Islet of Langerhans (tissue), 1 donor: ENCODE results near the gene CYP2R1.
A peak's percentile ranks its signal among the peaks of the same experiment; 100 is the strongest.
"Not testable (repeated sequence)": the region's sequence is repeated elsewhere in the genome, so short reads cannot be mapped to it uniquely, and the experiment has no call there.

Experiments
- FAIRE-seq: peaks from one replicate; lab custom pipeline; 2011; peaks lifted over from hg19 to GRCh38; lab: Jason Lieb, UNC

The CYP2R1 gene

GRCh38 chr11:14892577-14892976, 546 bp upstream of the CYP2R1 start:
- FAIRE-seq = no peak

DNA sequence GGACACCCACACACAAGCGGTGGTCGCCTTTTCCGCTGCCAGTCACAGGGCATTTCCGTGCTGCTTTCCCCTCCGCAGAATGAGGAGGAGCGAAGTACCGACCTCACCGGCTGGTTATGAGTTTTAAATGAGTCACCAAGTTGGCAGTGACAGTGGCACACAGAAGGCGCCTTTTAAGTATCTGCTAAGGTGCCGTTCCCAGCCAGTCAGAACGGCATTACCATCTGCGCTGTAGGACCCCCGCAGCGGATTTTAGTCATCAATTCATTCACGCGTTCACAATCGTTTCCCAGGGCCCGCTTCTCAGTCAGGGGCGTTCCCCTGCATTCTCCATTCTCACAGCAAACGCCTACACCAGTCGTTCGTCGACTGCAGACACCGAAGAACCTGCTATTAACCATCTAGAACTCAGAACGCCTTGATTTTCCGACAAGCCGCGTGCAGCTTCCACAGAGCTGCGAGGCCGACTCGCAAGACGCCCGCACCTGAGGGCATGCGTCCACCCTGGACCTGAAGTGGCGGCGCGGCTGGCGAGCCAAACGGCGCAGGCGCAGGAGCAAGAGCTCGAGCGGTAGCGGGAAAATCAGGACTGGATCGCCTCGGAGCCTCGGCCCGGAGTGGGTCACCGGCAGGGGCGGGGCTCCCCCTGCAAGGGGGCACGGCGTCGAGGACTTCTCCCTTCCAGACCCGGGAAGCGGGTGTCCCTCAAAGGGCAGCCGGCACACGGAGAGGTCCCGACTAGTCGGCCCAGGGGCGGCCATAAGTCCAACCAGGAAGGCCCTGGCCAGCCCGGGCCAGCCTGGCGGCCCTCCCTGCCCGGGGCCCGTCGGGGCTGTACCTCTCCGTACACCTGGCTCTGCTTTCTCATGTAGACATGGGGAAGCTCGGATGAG, 642 bp downstream of the CYP2R1 start:
- FAIRE-seq = no peak

GRCh38 chr11:14886513-14886912, 5.5 kb downstream of the CYP2R1 start:
- FAIRE-seq = no peak

DNA sequence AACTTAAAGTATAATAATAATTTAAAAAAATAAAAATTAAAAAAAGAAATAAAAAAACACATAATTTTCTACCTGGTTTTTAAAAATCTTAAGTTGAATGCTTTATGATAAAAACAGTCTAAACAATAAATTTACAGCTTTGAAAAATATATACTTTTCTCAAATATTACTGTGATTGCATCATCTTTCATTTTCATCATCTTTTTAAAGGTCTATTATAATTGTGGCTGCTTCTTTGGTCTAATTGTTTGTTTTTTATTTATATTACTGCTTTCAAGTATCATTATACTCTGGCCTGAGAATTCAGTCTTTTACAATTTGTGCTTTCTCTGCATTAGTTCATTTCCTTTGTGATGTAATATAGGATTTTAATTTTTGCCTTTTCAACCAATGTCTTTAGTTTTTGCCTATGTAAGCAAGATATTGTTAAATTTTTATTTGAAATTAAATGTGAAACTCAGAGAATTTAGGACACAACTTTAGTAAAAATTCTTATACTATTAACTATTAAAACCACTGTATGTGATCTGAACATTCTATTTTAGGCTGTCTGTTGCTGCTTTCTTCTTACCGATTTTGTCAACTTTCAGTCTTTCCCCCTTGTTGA, 7.3 kb downstream of the CYP2R1 start:
- FAIRE-seq = peak; percentile 60

GRCh38 chr11:14883683-14884082, 8.3 kb downstream of the CYP2R1 start:
- FAIRE-seq = not testable (repeated sequence)

GRCh38 chr11:14882196-14882595, 9.8 kb downstream of the CYP2R1 start:
- FAIRE-seq = no peak

GRCh38 chr11:14881576-14882193, 10.3 kb downstream of the CYP2R1 start:
- no peak for FAIRE-seq

GRCh38 chr11:14875163-14875562, 16.9 kb downstream of the CYP2R1 start:
- FAIRE-seq = peak; percentile 36

- no peak for FAIRE-seq
These were observed 18.4 kb downstream of the CYP2R1 start for GRCh38 chr11:14873632-14874031.

- no peak for FAIRE-seq
These were observed 20.0 kb downstream of the CYP2R1 start for GRCh38 chr11:14872032-14872431.

DNA sequence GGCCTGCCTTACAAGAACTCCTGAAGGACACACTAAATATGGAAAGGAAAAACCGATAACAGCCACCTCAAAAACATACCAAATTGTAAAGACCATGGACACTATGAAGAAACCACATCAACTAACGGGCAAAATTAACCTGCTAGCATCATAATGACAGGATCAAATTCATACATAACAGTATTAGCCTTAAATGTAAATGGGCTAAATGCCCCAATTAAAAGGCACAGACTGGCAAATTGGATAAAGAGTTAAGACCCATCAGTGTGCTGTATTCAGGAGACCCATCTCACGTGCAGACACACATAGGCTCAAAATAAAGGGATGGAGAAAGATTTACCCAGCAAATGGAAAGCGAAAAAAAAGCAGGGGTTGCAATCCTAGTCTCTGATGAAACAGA, 28.3 kb downstream of the CYP2R1 start:
- FAIRE-seq = not testable (repeated sequence)

DNA sequence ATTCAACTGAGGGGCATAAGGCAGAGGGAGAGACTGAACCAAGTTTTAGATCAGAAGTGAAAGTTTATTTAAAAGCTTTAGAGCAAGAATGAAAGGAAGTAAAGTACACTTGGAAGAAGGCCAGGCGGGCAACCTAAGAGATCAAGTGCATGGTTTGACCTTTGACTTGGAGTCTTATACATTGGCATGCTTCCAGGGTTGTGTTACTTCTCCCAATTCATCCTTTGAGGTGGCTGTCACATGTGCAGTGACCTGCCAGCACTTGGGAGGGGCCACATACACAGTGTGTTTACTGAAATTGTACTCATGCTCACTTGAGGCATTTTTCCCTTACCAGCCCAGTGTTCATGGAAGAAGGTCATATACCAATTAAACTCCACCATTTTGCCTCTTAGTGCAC, 30.4 kb downstream of the CYP2R1 start:
- no peak for FAIRE-seq

DNA sequence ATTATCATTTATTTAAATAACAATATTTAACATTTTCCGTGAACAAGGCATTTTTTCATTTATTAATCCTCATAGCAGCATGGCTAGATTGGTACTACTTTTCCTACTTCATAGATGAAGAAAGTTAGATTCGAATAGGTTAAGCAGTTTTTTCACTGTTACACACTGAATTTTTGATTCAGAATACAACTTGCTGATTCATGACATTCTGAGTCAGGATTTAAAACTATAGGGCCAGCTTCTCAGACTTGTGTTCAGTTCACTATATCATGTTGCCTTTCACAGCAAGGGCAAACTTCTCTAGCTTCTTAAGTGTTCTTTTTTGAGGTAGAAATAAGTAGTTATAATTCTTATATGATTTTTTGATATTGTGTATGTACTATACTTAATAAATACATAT, 31.5 kb downstream of the CYP2R1 start:
- FAIRE-seq = no peak

DNA sequence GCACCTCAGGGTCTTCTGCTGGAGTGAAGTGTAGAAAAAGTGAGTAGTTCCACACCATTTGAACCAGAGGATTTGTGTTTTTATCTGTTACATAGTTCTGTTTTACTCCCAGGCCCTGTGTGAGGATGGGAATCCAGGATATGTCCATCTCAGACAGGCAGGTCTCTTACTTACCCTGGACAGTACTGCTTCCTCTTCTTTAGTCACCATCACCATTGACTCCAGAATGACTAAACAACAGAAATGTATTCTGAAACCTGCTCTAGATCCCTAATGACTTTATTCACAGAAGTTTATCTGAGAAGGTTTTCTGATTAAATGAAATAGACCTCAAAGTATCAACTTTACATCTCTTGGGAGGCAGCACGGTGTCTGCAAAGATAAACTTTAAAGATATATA, 33.6 kb downstream of the CYP2R1 start:
- FAIRE-seq = no peak

DNA sequence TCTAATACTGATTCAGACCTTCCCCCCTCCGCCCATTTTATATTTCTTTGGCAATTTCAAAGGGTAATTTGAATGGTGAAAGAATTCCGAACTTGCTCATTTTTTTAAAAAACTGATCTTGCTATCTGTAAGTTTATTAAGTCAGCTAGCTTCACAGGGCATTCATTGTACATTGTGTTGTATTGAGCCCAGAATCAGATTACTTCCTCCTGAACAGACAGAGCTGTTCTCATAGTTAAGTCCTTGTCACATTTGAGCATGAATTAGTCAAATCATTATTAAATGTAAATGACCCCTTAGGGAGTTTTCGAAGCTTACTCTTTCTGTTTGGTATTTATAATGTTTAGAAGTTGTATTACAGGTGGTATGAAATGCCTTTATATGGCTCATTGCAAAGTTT, 34.4 kb downstream of the CYP2R1 start:
- no peak for FAIRE-seq

DNA sequence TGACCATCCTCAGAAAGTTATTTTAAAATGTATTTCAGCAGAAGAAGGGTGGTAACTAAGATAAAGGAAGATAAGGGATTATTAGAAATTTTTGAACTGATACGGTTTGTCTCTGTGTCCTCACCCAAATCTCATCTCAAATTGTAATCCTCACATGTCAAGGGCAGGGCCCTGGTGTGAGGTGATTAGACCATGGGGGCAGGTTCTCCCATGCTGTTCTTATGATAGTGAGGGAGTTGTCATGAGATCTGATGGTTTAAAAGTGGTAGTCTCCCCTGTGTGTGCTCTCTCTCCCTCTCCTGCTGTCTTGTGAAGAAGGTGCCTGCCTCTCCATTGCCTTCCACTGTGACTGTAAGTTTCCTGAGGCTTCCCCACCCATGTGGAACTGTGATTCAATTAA, 36.1 kb downstream of the CYP2R1 start:
- FAIRE-seq = no peak

DNA sequence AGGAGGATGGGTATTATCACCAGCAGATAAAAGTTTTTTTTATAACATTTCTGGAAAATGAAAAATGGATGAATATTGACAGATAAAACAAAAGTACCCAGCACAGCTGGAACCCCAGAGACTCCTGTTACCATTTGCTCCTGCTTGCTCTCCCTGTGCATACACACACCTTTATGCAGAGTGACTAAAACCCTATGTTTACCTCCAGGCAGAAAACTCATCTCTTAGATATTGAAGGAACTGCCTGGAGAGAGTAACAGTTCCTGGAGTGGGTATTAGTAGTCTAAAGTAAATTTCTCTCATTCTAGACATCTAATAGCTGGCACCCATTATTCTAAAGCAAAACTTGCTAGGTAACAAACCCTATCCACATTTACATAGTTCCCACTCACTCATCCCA, 38.0 kb downstream of the CYP2R1 start:
- FAIRE-seq = no peak

- FAIRE-seq = no peak
These were observed 39.4 kb downstream of the CYP2R1 start for GRCh38 chr11:14852571-14853177.

GRCh38 chr11:14842002-14842401, 50.0 kb downstream of the CYP2R1 start:
- FAIRE-seq = peak; percentile 92

DNA sequence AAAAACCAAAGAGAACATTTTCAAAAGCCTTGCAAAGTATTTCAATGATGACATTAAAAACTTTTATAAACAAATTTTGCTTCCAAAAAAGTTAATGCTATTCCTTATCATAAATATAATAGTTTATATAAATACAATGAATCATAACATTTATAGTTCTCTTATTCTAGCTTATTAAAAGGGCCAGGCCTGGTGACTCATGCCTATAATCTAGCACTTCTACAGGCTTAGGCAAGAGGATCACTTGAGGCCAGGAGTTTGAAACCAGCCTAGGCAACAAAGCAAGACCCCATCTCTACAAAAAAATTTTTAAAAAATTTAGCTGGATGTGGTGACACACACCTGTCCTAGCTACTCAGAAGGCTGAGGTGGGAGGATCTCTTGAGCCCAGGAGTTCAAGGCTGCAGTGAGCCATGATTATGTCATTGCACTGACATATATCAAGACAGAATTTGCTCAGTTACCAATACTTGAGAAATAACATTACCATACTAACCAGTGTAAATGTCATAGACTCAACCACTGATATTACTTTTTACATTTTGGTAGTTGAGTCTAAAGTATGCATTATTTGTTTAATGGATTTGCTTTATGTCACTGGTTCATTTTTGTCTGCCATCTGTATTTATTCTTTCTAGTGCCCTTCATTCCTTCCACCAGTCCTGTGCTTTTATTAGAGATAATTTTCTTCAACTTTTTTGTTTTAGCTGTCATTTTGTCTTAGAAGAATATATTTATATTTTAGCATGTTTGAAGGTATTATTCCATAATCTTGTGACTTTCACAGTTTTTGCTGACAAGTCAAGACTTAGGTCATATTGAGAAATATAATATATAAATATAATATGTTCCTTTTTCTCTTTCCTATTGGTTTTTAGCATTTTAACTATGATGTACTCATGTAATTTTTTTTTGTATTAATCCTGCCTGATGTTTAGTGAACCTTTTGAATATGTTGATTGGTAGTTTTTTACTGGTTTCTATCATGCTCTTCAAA, 56.2 kb downstream of the CYP2R1 start:
- FAIRE-seq = no peak
